OCI-LY3 (cell line): ENCODE measurements around the gene MAP2K6.
"Not testable (repeated sequence)": the region's sequence is repeated elsewhere in the genome, so short reads cannot be mapped to it uniquely, and the experiment has no call there.

Experiments used
- CTCF ChIP-seq: fragments of 200-600, 300-600 bp; sonication (generic); IDR thresholded peaks from 2 replicates; pipeline ENCODE4 v1.5.1; 2014; ENCODE audit warnings: antibody characterized with exemption, low read length, low read depth
- EZH2phosphoT487 ChIP-seq: fragments of 200-600 bp; shearing (Covaris generic); IDR thresholded peaks from 2 replicates; pipeline ENCODE4 v1.6.1; 2018; ENCODE audit warnings: antibody characterized with exemption, mixed run types, low read depth

DNA sequence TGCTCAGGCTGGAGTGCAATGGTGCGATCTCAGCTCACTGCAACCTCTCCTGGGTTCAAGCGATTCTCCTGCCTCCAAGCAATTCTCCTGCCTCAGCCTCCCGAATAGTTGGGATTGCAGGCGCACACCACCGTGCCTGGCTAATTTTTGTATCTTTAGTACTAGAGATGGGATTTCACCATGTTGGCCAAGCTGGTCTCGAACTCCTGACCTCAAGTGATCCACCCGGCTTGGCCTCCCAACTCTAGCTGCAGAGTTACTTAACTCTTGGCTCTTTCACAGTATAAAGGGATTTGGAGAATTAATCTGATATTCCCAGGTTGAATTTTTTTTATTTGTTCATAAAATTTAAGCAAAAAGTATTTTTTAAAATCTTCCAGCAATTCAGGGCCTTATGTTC lies 65.3 kb downstream of the MAP2K6 start:
- TF ChIP-seq CTCF, EZH2phosphoT487: not testable (repeated sequence)
